K562 (cell line): Measurements from ENCODE around the gene NPEPL1. TPM values are rescaled to one million over a fixed set of nuclear protein-coding genes. Genes with fewer than 3 reads are reported as not detected.
A peak's percentile ranks its signal among the peaks of the same experiment; 100 is the strongest.

Experiments used
- ATAC-seq: fragments of 200-7000 bp; cut with Tn5 transposase; 3 replicates; pipeline ENCODE4 v1.9.1; 2020; ENCODE audit warnings: moderate library complexity
- BruUV-seq: library from RNA; stranded (reverse); fragments of 400-500 nt; replicated peaks from 2 replicates; lab custom pipeline; 2021; lab: Mats Ljungman, UMichigan
- CTCF ChIA-PET: fragments of 300-600 bp; formaldehyde crosslinking; extraction: SDS; loops from one replicate; lab custom pipeline; 2021; ENCODE audit warnings: low intra/inter-chr PET ratio; lab: Yijun Ruan, JAX
- POLR2A ChIA-PET: fragments of 300-600, 350-650 bp; sonication (Branson Sonifier 250); formaldehyde crosslinking; extraction: SDS; loops from one replicate; lab custom pipeline; 2021; ENCODE audit warnings: antibody characterized with exemption, inconsistent platforms; lab: Yijun Ruan, JAX
- DNase-seq, 4 experiments: peaks; one replicate each; pipeline versions ENCODE4 v3.0.0 to v3.0.0-alpha.2; 2011 to 2018; ENCODE audit warnings: low spot score in 3 of 4, mixed read lengths in 3 of 4; ENCODE audit errors: extremely low read depth in 1 of 4
- FAIRE-seq: peaks from 2 replicates; lab custom pipeline; 2011; peaks lifted over from hg19 to GRCh38; lab: Jason Lieb, UNC
- H2AFZ ChIP-seq: 2 replicates; pipeline ENCODE4 v1.6.0; 2011; ENCODE audit warnings: low read depth, low read length, control low read depth, inconsistent platforms
- H3K27ac ChIP-seq: fragments of 200-600 bp; 3 replicates; pipeline ENCODE4 v1.8.0; 2011; ENCODE audit warnings: low read depth, mild to moderate bottlenecking, control low read depth, inconsistent platforms, low read length, moderate library complexity, mixed read lengths; ENCODE audit errors: extremely low read depth
- H3K27me3 ChIP-seq, 2 experiments: fragments of 300-600 bp in 1 of 2; 2 replicates in 1 of 2; 3 replicates in 1 of 2; pipeline versions ENCODE4 v1.6.0 to v1.8.0; 2011; ENCODE audit warnings: inconsistent platforms in 2 of 2, low read length in 2 of 2, mild to moderate bottlenecking in 1 of 2, mixed read lengths in 1 of 2, moderate library complexity in 1 of 2; ENCODE audit not compliant: control insufficient read depth in 2 of 2, insufficient read depth in 2 of 2
- H3K36me3 ChIP-seq: fragments of 300-600 bp; 3 replicates; pipeline ENCODE4 v1.8.0; 2011; ENCODE audit warnings: mild to moderate bottlenecking, low read length, inconsistent platforms; ENCODE audit not compliant: control insufficient read depth, insufficient read depth
- H3K4me1 ChIP-seq, 2 experiments: fragments of 200-600 bp in 1 of 2; replicated peaks in 1 of 2; 2 replicates in 1 of 2; 3 replicates in 1 of 2; pipeline versions ENCODE4 v1.5.1 to v1.8.0; 2011; ENCODE audit warnings: inconsistent platforms in 2 of 2, low read length in 2 of 2, mild to moderate bottlenecking in 1 of 2, mixed read lengths in 1 of 2, moderate library complexity in 1 of 2; ENCODE audit not compliant: control insufficient read depth in 2 of 2, insufficient read depth in 2 of 2
- H3K4me2 ChIP-seq: 2 replicates; pipeline ENCODE4 v1.6.1; 2011; ENCODE audit warnings: low read length, control low read depth, inconsistent platforms, mixed read lengths; ENCODE audit not compliant: insufficient read depth
- H3K4me3 ChIP-seq: fragments of 200-600 bp; sonication (generic), shearing (Covaris generic); 2 replicates; pipeline ENCODE4 v1.5.1; 2016; ENCODE audit warnings: control low read depth, inconsistent platforms
- H3K79me2 ChIP-seq: fragments of 200-600 bp; 3 replicates; pipeline ENCODE4 v1.8.0; 2011; ENCODE audit warnings: low read length, inconsistent platforms; ENCODE audit not compliant: control insufficient read depth, insufficient read depth
- H3K9ac ChIP-seq, 2 experiments: 2 replicates each; pipeline versions ENCODE4 v1.6.0 to v1.6.1; 2011; ENCODE audit warnings: low read depth in 2 of 2, low read length in 2 of 2, control low read depth in 1 of 2, inconsistent platforms in 1 of 2, mild to moderate bottlenecking in 1 of 2, mixed read lengths in 1 of 2; ENCODE audit not compliant: insufficient read depth in 1 of 2
- H3K9me1 ChIP-seq: one replicate; pipeline ENCODE4 v1.6.0; 2011; ENCODE audit warnings: inconsistent platforms, mild to moderate bottlenecking, low read length, moderate library complexity; ENCODE audit not compliant: control insufficient read depth, insufficient read depth
- H3K9me3 ChIP-seq: replicated peaks from 2 replicates; pipeline ENCODE4 v1.5.1; 2011; ENCODE audit warnings: low read depth, low read length, inconsistent platforms; ENCODE audit not compliant: control insufficient read depth, insufficient read depth
- H4K20me1 ChIP-seq: replicated peaks from 2 replicates; pipeline ENCODE4 v1.6.1; 2011; ENCODE audit warnings: low read length, inconsistent platforms, mixed read lengths; ENCODE audit not compliant: control insufficient read depth, insufficient read depth
- CREBBP ChIP-seq: IDR thresholded peaks from one replicate; pipeline ENCODE4 v1.6.1; 2012; ENCODE audit warnings: low read depth, mild to moderate bottlenecking, control low read depth, inconsistent platforms, low read length
- GTF2E2 ChIP-seq: fragments of 200-800 bp; sonication (Bioruptor generic); IDR thresholded peaks from 2 replicates; pipeline ENCODE4 v1.6.1; 2016; ENCODE audit warnings: missing genetic modification characterization, missing compliant biosample characterization
- MEIS2 ChIP-seq: fragments of 450-650 bp; IDR thresholded peaks from 2 replicates; pipeline ENCODE4 v1.6.1; 2014; ENCODE audit warnings: mild to moderate bottlenecking; ENCODE audit not compliant: partially characterized antibody
- PTBP1 ChIP-seq: fragments of 200-400 bp; formaldehyde crosslinking; IDR thresholded peaks from 2 replicates; pipeline ENCODE4 v1.6.1; 2017; ENCODE audit warnings: low read depth, low read length
- ZNF3 ChIP-seq: fragments of 250-450 bp; sonication (Bioruptor Pico); IDR thresholded peaks from 2 replicates; pipeline ENCODE4 v1.5.0; 2021; ENCODE audit warnings: mild to moderate bottlenecking, moderate library complexity
- WGBS: fragments of 100-300 bp; shearing (Covaris generic); methylation state at CpG from one replicate; pipeline ENCODE4 v1.1.6; 2016; ENCODE audit warnings: low coverage, mixed read lengths; ENCODE audit not compliant: insufficient coverage; ENCODE audit errors: missing lambda C conversion rate; 5-methylcytosine and 5-hydroxymethylcytosine counted together
- in situ Hi-C: fragments of 300-500 bp; cut with MboI; formaldehyde crosslinking; loops from 4 replicates; pipeline ENCODE4 v1.15.0; 2018; ENCODE audit warnings: inconsistent platforms, mixed read lengths
- intact Hi-C: fragments of 100-400 bp; cut with micrococcal nuclease; formaldehyde crosslinking; loops from 2 replicates; pipeline ENCODE4 v1.14.2; 2022
- polyA plus RNA-seq, 8 experiments: library from polyadenylated mRNA; depleted of rRNA in 4 of 8; stranded (reverse) in 5 of 8; unstranded in 3 of 8; fragments of >200 nt; fragmentation: Nextera tagmentation in 2 of 8; fragmentation: Illumina TruSeq in 1 of 8; extraction: Ambion mirVana in 2 of 8; extraction: Trizol in 1 of 8; gene quantifications; 2 replicates each; pipeline versions ENCODE4 v1.2.1 to v1.2.3, GENCODE V29; 2011 to 2014; ENCODE audit warnings: inconsistent platforms in 1 of 8, missing spikeins in 1 of 8
- total RNA-seq, 7 experiments: library from RNA; depleted of rRNA in 6 of 7; stranded (reverse); fragments of >200 nt in 6 of 7; fragmentation: Illumina TruSeq in 2 of 7; extraction: Trizol in 2 of 7; gene quantifications; 2 replicates each; pipeline versions ENCODE4 v1.2.1 to v1.2.3, GENCODE V29; 2011 to 2021; ENCODE audit warnings: low replicate concordance in 1 of 7
- TF ChIP-seq, protein P1 (sequence below): fragments of 150-350 bp; IDR thresholded peaks from 2 replicates; pipeline ENCODE4 v1.6.1; 2014; ENCODE audit warnings: low read depth, mild to moderate bottlenecking, low read length, borderline replicate concordance
- TF ChIP-seq, protein P2 (sequence below): sonication (generic); formaldehyde crosslinking; IDR thresholded peaks from 2 replicates; pipeline ENCODE4 v1.8.0; 2022; ENCODE audit warnings: mild to moderate bottlenecking, missing genetic modification reagents
- TF ChIP-seq, protein P3 (sequence below): sonication (generic); formaldehyde crosslinking; IDR thresholded peaks from 2 replicates; pipeline ENCODE4 v1.8.0; 2022; ENCODE audit warnings: mild to moderate bottlenecking, low read depth, missing genetic modification reagents
- TF ChIP-seq, protein P4 (sequence below): fragments of 450-650 bp; IDR thresholded peaks from 2 replicates; pipeline ENCODE4 v1.7.0; 2016; ENCODE audit warnings: borderline replicate concordance
- TF ChIP-seq, protein P5 (sequence below): fragments of 450-650 bp; IDR thresholded peaks from 2 replicates; pipeline ENCODE4 v1.7.1; 2018; ENCODE audit warnings: mild to moderate bottlenecking, low read depth; ENCODE audit not compliant: partially characterized antibody

NPEPL1 gene
- total and polyA plus RNA-seq, 9 of the 15 experiments (the other 6 are each of a cell fraction or from before 2014, with no cell fraction given) = 0.04 to 5.6 (median 0.94) TPM

DNA sequence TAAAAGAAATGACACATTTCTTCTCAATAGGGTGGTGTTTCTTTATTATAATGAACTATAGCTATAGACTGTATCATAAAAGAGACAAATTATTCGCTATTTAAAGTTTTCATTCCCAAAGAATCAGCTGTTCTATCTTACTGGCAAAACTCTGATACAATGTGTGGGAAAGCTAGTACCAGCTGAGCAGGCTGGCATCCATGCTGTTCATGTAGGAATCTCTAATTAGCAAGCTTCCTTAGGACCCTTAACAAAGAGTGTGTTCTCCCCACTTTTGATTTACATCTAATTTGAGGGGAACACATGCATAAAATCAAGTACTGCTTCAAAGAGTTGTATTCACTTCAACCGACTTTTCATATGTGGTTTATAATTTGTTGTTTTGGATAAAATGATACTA, 28.3 kb upstream of the NPEPL1 start (continued):
- TF ChIP-seq, protein P1, sequence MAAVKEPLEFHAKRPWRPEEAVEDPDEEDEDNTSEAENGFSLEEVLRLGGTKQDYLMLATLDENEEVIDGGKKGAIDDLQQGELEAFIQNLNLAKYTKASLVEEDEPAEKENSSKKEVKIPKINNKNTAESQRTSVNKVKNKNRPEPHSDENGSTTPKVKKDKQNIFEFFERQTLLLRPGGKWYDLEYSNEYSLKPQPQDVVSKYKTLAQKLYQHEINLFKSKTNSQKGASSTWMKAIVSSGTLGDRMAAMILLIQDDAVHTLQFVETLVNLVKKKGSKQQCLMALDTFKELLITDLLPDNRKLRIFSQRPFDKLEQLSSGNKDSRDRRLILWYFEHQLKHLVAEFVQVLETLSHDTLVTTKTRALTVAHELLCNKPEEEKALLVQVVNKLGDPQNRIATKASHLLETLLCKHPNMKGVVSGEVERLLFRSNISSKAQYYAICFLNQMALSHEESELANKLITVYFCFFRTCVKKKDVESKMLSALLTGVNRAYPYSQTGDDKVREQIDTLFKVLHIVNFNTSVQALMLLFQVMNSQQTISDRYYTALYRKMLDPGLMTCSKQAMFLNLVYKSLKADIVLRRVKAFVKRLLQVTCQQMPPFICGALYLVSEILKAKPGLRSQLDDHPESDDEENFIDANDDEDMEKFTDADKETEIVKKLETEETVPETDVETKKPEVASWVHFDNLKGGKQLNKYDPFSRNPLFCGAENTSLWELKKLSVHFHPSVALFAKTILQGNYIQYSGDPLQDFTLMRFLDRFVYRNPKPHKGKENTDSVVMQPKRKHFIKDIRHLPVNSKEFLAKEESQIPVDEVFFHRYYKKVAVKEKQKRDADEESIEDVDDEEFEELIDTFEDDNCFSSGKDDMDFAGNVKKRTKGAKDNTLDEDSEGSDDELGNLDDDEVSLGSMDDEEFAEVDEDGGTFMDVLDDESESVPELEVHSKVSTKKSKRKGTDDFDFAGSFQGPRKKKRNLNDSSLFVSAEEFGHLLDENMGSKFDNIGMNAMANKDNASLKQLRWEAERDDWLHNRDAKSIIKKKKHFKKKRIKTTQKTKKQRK = no peak
- TF ChIP-seq, all 486 proteins: peak for 0

DNA sequence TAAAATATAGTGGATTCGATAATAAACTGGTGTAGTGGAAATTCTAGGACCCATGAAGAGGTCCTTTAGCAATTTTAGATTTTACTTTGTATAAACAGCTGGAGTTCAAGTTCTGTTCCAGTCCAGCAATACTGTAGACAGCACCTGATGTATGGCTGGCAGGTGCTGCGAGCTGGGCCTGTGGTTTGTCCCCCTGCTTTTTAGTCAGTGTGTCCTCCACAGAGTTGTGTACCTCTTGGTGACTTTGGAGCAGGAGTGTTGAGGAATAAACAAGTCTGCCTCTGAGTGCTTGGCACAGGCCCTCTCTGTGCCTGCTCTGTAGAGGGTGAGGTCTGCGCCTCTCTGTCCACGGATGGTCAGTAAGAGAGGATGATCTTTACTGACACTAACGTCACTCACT, 27.7 kb upstream of the NPEPL1 start:
- ATAC-seq (peak; percentile 39), FAIRE-seq (no peak), DNase-seq (no peak)
- Histone ChIP-seq H4K20me1 (no peaks in the 10 kb centered on the region; the same call in 1 of the 2 replicates), H3K27ac (no peak overlapping the region), H3K4me2 (no peak overlapping the region), H3K36me3 (peaks cover 70% of the 10 kb centered on the region; the same call in 2 of the 3 replicates), H3K27me3 (no peaks in the 10 kb centered on the region), H3K4me1 (no peaks in the 10 kb centered on the region), H3K9ac (no peak overlapping the region), H3K9me3 (no peaks in the 10 kb centered on the region), H3K9me1 (no peaks in the 10 kb centered on the region), H3K79me2 (peaks cover 50% of the 10 kb centered on the region), H3K4me3 (no peak overlapping the region), H2AFZ (no peak overlapping the region)
- in situ Hi-C loops = no loop called here
- 96% methylated on average over 5 of the region's 5 CpGs for WGBS
- no TSS peak for BruUV-seq
- intact Hi-C loops = no loop called here
- ChIA-PET CTCF (no interaction called here), POLR2A (interaction anchor here (0.8 to 1.3 kb wide), 3 partner anchors 11 to 76 kb away, joined by 3 to 5 read pairs (median 4); no protein-coding TSS in a partner anchor)
- TF ChIP-seq, protein P2, sequence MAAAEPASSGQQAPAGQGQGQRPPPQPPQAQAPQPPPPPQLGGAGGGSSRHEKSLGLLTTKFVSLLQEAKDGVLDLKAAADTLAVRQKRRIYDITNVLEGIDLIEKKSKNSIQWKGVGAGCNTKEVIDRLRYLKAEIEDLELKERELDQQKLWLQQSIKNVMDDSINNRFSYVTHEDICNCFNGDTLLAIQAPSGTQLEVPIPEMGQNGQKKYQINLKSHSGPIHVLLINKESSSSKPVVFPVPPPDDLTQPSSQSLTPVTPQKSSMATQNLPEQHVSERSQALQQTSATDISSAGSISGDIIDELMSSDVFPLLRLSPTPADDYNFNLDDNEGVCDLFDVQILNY (CRISPR knock-in tag) = no peak
- TF ChIP-seq ZNF3 (CRISPR knock-in tag) = no peak
- no peak for TF ChIP-seq GTF2E2 (tag)
- TF ChIP-seq MEIS2 = no peak
- TF ChIP-seq, protein P3, sequence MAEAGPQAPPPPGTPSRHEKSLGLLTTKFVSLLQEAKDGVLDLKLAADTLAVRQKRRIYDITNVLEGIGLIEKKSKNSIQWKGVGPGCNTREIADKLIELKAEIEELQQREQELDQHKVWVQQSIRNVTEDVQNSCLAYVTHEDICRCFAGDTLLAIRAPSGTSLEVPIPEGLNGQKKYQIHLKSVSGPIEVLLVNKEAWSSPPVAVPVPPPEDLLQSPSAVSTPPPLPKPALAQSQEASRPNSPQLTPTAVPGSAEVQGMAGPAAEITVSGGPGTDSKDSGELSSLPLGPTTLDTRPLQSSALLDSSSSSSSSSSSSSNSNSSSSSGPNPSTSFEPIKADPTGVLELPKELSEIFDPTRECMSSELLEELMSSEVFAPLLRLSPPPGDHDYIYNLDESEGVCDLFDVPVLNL (CRISPR knock-in tag) = no peak
- TF ChIP-seq CREBBP = no peak
- no peak for TF ChIP-seq PTBP1
- TF ChIP-seq, protein P4, sequence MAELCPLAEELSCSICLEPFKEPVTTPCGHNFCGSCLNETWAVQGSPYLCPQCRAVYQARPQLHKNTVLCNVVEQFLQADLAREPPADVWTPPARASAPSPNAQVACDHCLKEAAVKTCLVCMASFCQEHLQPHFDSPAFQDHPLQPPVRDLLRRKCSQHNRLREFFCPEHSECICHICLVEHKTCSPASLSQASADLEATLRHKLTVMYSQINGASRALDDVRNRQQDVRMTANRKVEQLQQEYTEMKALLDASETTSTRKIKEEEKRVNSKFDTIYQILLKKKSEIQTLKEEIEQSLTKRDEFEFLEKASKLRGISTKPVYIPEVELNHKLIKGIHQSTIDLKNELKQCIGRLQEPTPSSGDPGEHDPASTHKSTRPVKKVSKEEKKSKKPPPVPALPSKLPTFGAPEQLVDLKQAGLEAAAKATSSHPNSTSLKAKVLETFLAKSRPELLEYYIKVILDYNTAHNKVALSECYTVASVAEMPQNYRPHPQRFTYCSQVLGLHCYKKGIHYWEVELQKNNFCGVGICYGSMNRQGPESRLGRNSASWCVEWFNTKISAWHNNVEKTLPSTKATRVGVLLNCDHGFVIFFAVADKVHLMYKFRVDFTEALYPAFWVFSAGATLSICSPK = no peak
- TF ChIP-seq, protein P5, sequence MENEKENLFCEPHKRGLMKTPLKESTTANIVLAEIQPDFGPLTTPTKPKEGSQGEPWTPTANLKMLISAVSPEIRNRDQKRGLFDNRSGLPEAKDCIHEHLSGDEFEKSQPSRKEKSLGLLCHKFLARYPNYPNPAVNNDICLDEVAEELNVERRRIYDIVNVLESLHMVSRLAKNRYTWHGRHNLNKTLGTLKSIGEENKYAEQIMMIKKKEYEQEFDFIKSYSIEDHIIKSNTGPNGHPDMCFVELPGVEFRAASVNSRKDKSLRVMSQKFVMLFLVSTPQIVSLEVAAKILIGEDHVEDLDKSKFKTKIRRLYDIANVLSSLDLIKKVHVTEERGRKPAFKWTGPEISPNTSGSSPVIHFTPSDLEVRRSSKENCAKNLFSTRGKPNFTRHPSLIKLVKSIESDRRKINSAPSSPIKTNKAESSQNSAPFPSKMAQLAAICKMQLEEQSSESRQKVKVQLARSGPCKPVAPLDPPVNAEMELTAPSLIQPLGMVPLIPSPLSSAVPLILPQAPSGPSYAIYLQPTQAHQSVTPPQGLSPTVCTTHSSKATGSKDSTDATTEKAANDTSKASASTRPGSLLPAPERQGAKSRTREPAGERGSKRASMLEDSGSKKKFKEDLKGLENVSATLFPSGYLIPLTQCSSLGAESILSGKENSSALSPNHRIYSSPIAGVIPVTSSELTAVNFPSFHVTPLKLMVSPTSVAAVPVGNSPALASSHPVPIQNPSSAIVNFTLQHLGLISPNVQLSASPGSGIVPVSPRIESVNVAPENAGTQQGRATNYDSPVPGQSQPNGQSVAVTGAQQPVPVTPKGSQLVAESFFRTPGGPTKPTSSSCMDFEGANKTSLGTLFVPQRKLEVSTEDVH = no peak
